GM21390 (cell line): Measurements from ENCODE around the gene SPA17.

Experiments used
- ATAC-seq: cut with Tn5 transposase; IDR thresholded peaks from one replicate; pipeline ENCODE4 v1.9.1; 2021; ENCODE audit not compliant: unreplicated experiment

Gene SPA17

GRCh38 chr11:124661553-124661952 lies 12.2 kb upstream of the SPA17 start:
- ATAC-seq, result no peak

- ATAC-seq, result no peak
Measured at GRCh38 chr11:124662106-124662505, 11.6 kb upstream of the SPA17 start.

- ATAC-seq, result no peak
Measured at GRCh38 chr11:124663861-124664260, 9.8 kb upstream of the SPA17 start.

GRCh38 chr11:124667601-124668000 lies 6.1 kb upstream of the SPA17 start:
- ATAC-seq, result no peak

- ATAC-seq, result peak; percentile 31
Measured at GRCh38 chr11:124669193-124669592, 4.5 kb upstream of the SPA17 start.

- ATAC-seq, result peak; percentile 31
Measured at GRCh38 chr11:124670732-124671131, 3.0 kb upstream of the SPA17 start.

GRCh38 chr11:124672536-124673215 lies 1.0 kb upstream of the SPA17 start:
- ATAC-seq, result no peak

GRCh38 chr11:124674168-124674517 lies 439 bp downstream of the SPA17 start:
- no peak for ATAC-seq

GRCh38 chr11:124674571-124674970 lies 867 bp downstream of the SPA17 start:
- no peak for ATAC-seq

- no peak for ATAC-seq
Measured at GRCh38 chr11:124676386-124676785, 2.7 kb downstream of the SPA17 start.

GRCh38 chr11:124678416-124678815 lies 4.7 kb downstream of the SPA17 start:
- no peak for ATAC-seq

GRCh38 chr11:124681421-124681820 lies 7.7 kb downstream of the SPA17 start:
- ATAC-seq, result no peak

- ATAC-seq, result no peak
Measured at GRCh38 chr11:124682443-124682842, 8.7 kb downstream of the SPA17 start.

GRCh38 chr11:124693142-124693541 lies 19.4 kb downstream of the SPA17 start:
- ATAC-seq, result no peak

- no peak for ATAC-seq
Measured at GRCh38 chr11:124699547-124699946, 25.8 kb downstream of the SPA17 start.

GRCh38 chr11:124700028-124700427 lies 26.3 kb downstream of the SPA17 start:
- no peak for ATAC-seq

GRCh38 chr11:124707829-124708228 lies 34.1 kb downstream of the SPA17 start:
- ATAC-seq, result no peak

- ATAC-seq, result no peak
Measured at GRCh38 chr11:124712392-124712791, 38.7 kb downstream of the SPA17 start.

GRCh38 chr11:124716591-124716990 lies 42.9 kb downstream of the SPA17 start:
- ATAC-seq, result no peak

- peak; percentile 49 for ATAC-seq
Measured at GRCh38 chr11:124717421-124717785, 43.7 kb downstream of the SPA17 start.

GRCh38 chr11:124717786-124718651 lies 44.3 kb downstream of the SPA17 start:
- peak; percentile 58 for ATAC-seq

GRCh38 chr11:124718801-124719200 lies 45.1 kb downstream of the SPA17 start:
- ATAC-seq, result no peak
